Dedifferentiated amniotic fluid mesenchymal stem cell (primary cell): ENCODE results near the gene AKAP6.

Experiments
- DNase-seq: peaks from one replicate; pipeline ENCODE4 v3.0.0-alpha.2; 2016; ENCODE audit errors: extremely low spot score

The AKAP6 gene

GRCh38 chr14:32702562-32702961 is 373.5 kb downstream of the AKAP6 start:
- no peak for DNase-seq

DNA sequence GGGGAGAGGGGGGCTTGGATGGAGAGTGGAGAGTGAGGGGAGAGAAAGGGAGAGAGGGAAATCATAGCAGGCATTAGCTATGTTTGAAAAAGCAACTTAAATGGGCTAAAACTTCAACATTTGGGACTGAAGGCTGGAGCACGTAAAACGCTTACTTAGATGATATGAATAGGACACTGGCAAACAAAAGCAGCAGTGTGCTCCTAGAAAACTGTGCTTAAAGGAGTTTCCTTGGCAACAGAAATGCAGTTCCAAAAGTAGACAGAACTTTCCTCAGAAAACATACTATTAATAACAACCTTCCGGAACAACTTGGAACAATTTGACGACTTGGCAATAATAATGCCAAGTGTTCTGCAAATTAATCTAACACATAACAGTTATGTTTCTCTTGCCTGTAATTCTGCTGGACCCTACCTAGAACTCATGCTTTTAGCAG is 374.1 kb downstream of the AKAP6 start:
- DNase-seq: no peak

DNA sequence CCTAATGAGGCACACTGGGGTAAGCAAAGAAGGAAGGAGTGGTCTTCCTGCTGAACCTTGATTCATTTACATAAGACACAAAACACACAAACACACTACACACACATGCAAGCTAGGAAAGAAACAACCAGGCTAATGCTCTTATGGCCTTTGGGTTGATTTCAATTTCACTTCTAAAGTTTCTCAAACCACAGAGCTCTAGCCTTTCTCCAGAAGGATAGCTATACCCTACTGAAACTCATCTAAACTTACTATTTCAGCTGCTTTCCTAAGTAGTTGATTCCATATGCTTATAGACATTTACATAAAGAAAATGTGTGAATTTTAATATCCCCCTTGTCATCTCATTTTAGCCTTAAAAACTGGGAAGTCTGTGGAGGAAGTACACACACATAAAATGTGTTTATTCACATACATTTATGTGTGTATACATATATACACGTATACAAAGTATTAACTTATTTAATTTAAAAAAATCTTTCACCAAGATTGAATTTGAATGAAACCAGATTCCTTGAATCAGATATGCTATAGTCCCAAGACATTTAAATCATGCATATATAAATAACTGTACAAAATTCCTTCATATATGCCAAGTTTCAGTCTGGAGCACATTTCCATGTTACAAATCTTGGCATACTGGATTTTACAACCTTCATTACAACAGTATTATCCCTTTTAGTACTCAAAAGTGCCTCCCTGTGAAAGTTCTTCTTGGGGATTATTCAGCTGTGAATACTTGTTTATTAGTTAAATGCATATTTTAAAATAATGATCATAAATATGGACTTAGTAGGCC is 377.8 kb downstream of the AKAP6 start:
- no peak for DNase-seq

- DNase-seq: no peak
These were observed 378.8 kb downstream of the AKAP6 start for GRCh38 chr14:32707742-32708500.

DNA sequence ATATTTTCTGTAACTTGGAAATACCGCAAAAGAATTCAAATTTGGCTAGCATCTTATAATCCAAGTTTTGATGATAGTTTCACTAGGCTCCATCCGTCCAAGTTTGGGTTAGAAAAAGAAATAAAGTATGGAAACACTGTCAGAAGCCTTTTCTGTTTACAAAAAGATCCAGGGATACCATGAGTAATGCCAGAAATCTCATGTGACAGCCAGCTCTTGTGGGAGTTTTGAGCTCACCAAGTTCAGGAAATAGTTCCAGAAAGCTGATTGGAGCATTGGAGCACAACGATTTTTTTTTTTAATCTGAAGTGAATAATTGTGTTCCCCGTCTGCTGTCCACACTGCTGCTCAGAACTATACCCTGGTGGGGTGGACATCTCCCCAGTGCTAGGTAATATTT is 379.9 kb downstream of the AKAP6 start:
- peak; percentile 88 for DNase-seq

DNA sequence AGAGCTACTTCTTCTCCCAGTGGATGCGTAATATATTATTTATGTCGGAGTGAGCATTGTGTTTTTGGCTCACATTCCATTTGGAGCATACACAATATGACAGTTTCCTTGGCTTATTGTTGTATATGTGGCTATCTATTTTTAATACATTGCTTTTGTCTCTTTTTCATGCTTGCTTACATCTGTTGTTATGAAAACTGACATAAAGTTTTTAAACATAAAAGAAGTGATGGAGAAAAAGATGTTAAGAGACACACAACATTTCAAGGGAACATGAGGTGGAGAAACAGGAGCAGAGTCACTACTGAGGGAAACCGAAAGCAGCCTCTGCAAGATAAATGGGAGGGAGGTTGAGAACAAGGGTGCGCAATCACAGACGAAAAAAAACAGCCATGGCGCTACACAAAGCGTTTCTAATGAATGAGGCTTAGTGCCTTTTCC is 381.2 kb downstream of the AKAP6 start:
- DNase-seq: no peak

GRCh38 chr14:32710731-32711680 is 381.9 kb downstream of the AKAP6 start:
- peak; percentile 57 for DNase-seq

GRCh38 chr14:32713856-32714255 is 384.8 kb downstream of the AKAP6 start:
- DNase-seq: no peak

- no peak for DNase-seq
These were observed 390.5 kb downstream of the AKAP6 start for GRCh38 chr14:32719601-32720000.

DNA sequence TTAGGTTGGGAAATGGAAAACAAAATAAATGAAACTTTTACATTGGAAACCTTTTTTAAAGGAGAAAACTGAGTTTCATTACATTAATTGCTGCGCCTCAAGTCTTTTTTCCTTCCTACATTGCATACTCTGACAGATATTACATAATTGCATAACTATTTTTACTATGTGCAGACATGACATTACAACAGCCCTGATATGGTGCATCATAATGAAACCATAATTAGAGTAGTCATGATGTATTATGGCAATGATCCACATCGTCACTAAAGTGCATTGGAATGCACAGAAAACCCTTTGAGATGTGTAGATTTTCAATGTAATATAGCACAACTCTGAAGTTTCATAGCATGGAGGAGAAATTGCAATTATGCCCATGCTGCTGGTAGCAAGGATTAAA is 391.8 kb downstream of the AKAP6 start:
- DNase-seq: peak; percentile 24

DNA sequence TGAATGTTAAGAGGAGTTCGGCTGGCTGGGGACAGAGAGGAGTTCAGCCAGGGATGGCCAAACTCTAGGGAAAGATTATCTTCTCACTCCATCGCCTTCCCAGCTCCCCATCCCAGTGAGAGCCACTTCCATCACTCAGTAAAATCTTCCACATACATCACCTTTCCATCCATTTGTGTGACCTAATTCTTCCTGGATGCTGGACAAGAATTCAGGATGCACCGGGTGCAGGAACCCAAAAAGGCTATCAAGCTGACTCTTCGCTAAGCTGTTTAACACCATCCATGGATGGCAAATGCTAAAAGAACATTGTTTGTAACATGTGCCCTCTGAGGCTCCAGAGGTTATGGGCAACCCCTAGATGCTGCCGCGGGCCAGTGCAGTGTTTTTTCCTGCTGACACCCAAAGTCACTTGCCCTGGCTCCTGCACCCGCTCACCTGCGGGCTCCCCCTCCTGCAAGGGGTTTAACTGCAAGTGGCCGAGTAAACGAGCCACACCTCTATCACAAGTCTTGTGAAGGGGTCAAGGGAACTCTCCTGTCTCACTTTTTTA is 393.6 kb downstream of the AKAP6 start:
- DNase-seq: no peak

DNA sequence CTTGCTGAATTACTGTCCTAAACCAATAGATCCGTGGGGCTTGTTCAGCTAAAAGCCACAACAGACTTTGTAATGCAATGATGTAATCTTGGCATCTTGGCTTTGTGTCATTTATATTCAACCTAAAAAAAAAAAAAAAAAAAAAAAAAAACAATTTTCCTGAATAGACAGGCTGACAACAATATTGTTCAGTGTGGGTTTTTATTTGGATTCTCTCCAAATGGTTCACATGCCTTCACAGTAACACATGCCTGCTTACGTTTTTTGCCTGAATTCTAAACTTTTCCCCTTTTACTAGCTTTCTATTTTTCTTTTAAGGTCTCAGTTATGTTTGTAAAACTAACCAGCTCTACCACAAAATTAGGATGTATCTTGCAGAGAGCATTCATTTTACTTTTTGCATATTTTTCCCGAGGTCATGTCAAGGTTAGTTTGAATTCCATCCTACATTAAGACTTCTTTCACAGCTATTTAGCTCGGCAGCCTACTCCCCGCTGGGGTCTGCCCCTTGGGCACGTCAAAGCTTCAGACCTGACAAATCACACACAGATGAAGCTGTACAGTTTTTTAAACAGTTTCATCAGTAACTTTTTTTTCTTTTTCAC is 395.9 kb downstream of the AKAP6 start:
- peak; percentile 59 for DNase-seq

DNA sequence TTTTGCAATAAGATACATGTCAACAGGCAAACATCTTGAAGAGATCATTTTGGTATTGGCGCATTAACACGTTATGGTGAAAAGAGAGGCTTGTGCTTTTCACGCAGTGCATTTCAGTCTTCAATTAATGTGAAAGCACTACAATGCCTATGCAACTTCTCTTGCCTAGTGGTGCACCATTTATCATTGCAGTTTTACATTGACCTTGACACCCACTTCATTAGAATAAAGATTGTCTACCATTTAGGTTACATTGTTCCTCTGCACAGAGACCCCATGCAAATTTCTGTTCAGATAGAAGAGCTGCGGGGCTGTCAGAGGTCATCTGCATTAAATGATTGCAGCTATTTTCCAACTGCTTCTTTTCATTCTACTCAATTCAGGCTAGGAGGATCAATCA is 397.4 kb downstream of the AKAP6 start:
- no peak for DNase-seq

GRCh38 chr14:32727832-32728231 is 398.7 kb downstream of the AKAP6 start:
- DNase-seq: no peak

DNA sequence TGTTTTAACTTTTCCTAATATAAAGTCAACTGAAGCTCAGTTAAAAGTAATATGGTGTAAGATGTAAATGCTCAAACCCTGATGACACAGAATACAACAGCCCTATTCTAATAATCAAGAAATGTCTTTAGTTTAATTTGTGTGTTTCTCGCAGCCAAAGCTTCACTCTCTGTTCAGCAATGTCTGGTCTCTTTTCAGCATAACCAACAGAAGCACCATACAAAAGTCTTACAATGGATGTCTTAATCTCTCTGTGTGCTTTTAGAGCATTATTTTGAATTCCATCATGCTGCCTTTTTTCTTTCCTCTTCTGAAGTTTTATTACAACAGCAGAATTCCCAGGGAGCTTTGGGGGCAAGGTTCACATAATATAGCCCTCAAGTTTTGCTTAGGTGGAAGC is 399.4 kb downstream of the AKAP6 start:
- DNase-seq: no peak

DNA sequence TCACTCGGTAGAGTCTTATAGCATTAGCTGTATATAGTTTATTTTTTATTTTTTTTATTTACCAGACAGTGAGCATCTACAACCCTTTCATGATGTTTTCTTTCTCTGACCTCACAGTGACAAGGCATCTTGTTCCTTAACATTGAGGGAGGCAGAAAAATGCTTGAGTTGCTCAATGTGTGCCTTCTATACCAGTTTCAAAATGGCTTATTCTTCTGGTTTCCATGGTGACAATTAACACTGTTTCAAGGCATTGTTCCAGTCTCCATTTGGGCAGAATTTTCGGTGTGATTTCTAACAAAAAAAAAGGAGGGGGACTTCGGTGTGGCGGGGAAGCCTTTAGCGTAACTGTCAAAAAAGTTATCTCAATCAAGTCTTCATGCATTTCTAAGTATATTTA is 399.9 kb downstream of the AKAP6 start:
- no peak for DNase-seq

- no peak for DNase-seq
These were observed 402.2 kb downstream of the AKAP6 start for GRCh38 chr14:32731249-32731648.

GRCh38 chr14:32733015-32733414 is 403.9 kb downstream of the AKAP6 start:
- no peak for DNase-seq

- no peak for DNase-seq
These were observed 405.2 kb downstream of the AKAP6 start for GRCh38 chr14:32734261-32734660.

DNA sequence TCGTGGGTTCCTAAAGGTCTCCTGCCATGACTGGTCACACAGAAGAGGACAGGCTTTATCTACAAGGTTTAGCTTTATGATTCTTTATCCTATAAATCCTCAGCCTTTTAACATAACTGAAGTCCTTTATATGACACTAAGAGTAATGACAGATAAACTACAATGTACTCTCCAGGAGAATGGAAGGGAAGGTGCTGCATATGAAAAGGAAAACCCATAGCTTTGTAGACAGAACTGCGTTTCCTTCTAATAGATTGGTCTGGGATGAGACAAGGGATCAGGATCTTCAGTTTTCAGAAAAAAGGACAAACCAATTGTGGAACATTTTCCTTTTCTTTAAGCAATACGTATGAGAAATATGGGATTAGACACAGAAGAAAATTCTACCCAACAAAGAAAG is 408.5 kb downstream of the AKAP6 start:
- DNase-seq: no peak

- DNase-seq: no peak
These were observed 409.2 kb downstream of the AKAP6 start for GRCh38 chr14:32738206-32738871.
